ENCODE measurements around the gene LRRC34. TPM values are rescaled to one million over a fixed set of nuclear protein-coding genes. Genes with fewer than 3 reads are reported as not detected.

The LRRC34 gene
- total and polyA plus RNA-seq, 11 donors = 0.60 to 2.4 (median 1.4) TPM; not detected in 1

DNA sequence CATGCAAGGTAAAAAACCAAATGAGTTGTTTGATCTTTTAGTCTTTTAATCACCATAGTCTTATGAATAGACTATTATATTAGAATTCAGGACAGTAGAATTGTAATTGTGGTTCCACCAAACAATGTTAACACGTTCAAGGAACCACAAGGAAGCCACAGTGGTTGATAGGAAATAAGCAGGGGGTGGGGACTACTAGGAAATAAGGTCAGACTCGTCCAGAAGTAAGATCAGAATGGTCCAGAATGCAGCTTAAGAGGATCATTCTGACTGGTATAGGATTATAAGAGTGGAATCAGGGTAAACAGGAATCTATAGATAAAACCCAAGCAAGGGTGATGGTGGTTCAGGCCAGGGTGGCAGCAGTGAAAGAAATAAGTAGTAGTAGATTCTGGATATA, 32.0 kb downstream of the LRRC34 start:
- Histone ChIP-seq H3K4me3 (no peak overlapping the region), H3K4me1 (peaks cover 0 to 20% (median 7%) of the 10 kb centered on the region in 12 donors), H3K27me3 (no peaks in the 10 kb centered on the region), H3K27ac (no peak overlapping the region), H3K36me3 (peaks cover 0 to 100% (median 94%) of the 10 kb centered on the region in 9 donors), H3K9me3 (no peaks in the 10 kb centered on the region)
- ATAC-seq (no peak), DNase-seq (no peak)
- intact Hi-C loops (cut with DNase I) = no loop called here
- WGBS, 4 donors = 55 to 59% (median 57%) methylated on average over 2 of the region's 2 CpGs
- no peak for TF ChIP-seq POLR2A (IDR thresholded peaks at IDR 0.05)
- TF ChIP-seq, protein P1, sequence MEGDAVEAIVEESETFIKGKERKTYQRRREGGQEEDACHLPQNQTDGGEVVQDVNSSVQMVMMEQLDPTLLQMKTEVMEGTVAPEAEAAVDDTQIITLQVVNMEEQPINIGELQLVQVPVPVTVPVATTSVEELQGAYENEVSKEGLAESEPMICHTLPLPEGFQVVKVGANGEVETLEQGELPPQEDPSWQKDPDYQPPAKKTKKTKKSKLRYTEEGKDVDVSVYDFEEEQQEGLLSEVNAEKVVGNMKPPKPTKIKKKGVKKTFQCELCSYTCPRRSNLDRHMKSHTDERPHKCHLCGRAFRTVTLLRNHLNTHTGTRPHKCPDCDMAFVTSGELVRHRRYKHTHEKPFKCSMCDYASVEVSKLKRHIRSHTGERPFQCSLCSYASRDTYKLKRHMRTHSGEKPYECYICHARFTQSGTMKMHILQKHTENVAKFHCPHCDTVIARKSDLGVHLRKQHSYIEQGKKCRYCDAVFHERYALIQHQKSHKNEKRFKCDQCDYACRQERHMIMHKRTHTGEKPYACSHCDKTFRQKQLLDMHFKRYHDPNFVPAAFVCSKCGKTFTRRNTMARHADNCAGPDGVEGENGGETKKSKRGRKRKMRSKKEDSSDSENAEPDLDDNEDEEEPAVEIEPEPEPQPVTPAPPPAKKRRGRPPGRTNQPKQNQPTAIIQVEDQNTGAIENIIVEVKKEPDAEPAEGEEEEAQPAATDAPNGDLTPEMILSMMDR (IDR thresholded peaks at IDR 0.05) = no peak

DNA sequence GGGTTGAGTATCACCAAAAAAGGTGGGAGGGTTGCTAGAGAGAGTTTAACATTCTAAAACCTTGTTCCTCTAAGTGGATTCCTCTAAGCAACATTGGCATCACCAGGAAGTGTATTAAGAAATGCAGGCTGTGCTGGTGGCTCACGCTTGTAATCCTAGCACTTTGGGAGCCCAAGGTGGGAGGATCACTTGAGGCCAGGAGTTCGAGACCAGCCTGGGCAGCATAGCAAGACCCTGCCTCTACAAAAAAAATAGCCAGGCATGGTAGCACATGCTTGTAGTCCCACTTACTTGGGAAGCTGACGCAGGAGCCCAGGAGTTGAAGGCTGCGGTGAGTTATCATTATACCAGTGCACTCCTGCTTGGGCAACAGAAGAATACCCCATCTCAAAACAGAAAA, 34.9 kb downstream of the LRRC34 start:
- H3K4me3 ChIP-seq = no peak overlapping the region
- H3K27ac ChIP-seq = no peak overlapping the region
- no peaks in the 10 kb centered on the region for H3K9me3 ChIP-seq
- intact Hi-C loops (cut with DNase I) = loop anchor here in 2 of 10 donors (5.0 to 10.0 kb wide), 2 partner anchors 187 to 194 kb away; partner anchors contain the start of gene SEC62 (in 1 of the 2)
- H3K36me3 ChIP-seq = peaks cover 0 to 88% (median 82%) of the 10 kb centered on the region in 9 donors
- whole genome bisulfite sequencing, 4 donors = 73 to 97% (median 86%) methylated on average over 4 of the region's 4 CpGs
- peaks cover 0 to 41% (median 28%) of the 10 kb centered on the region in 12 donors for H3K4me1 ChIP-seq
- TF ChIP-seq, protein P1 (IDR thresholded peaks at IDR 0.05) = no peak
- TF ChIP-seq POLR2A (IDR thresholded peaks at IDR 0.05) = no peak
- DNase-seq (no peak), ATAC-seq (no peak)
- H3K27me3 ChIP-seq = no peaks in the 10 kb centered on the region

DNA sequence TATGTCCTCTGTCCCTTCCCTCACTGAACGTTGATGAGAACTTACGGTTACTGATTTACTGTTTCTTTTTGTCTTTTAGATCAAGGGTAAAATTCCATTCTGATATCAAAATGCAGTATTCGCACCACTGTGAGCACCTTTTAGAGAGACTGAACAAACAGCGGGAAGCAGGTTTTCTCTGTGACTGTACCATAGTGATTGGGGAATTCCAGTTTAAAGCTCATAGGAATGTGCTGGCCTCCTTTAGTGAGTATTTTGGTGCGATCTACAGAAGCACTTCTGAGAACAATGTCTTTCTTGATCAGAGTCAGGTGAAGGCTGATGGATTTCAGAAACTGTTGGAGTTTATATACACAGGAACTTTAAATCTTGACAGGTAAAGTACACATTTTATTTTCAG, 38.5 kb downstream of the LRRC34 start:
- ATAC-seq = no peak
- Histone ChIP-seq H3K27me3 (no peaks in the 10 kb centered on the region), H3K4me3 (peak overlapping the region; percentile 61 to 97 (median 81)), H3K36me3 (peaks cover 0 to 51% (median 46%) of the 10 kb centered on the region in 9 donors), H3K27ac (peak overlapping the region in 5 of 12 donors; percentile 96 to 100 (median 98)), H3K9me3 (no peaks in the 10 kb centered on the region), H3K4me1 (peaks cover 0 to 28% (median 24%) of the 10 kb centered on the region in 12 donors)
- intact Hi-C loops (cut with DNase I) = loop anchor here in 2 of 10 donors (5.0 to 10.0 kb wide), 2 partner anchors 191 to 193 kb away; partner anchors contain the start of gene SEC62 (in 2 of the 2)
- 45 to 51% (median 49%) methylated on average over 5 of the region's 5 CpGs for WGBS, 4 donors
- no peak for TF ChIP-seq POLR2A (IDR thresholded peaks at IDR 0.05)
- TF ChIP-seq, protein P1 (IDR thresholded peaks at IDR 0.05) = no peak
- DNase-seq = no peak

DNA sequence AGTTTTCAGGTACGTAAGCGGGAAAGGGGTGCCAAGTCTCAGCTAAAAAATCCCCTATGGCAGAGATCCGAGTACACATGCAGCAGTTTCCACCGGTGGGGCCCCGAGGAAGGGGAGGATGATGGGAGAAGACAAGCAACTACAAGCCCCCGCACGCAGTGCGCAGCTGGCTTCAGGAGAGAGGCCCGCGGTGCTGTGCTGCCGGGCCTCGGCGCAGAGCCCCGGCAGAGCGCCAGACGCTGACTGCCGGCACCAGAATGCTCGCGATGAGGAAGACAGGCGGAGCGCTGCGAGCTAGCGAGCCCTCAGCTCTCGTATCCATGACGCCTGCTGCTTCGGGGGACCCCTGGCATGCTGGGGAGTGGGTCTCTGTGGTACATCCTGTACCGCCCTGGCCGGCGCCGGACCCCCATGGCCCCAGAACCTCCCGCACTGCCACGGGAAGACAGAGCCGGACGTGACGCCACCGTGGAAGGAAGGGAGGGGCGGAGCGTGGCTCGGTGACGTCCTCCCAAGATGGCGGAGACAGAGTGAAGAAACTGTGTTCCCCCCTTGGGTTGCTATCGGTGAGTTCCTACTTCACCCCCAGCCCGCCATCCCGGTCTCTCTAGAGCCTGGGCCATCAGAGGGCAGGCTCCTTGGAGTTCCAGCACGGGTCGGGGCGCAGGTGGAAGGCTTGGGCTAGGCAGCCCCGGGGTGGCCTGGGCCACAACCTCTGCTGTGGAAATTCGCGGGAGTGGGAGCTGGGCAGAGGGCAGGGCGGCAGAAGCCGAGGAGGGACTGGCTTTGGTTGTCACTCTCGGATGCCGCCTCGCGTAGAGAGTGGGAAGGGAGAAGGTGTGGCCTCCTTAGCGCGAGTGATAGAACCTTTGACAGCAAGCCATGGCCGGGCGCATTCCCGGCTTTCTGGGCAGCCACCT, 39.5 kb downstream of the LRRC34 start, which contains the start of gene MYNN:
MYNN (plus strand) TSS at position 500 of the 920 bp plus-strand sequence. CDS start 900 bp downstream, outside the sequence.
- Histone ChIP-seq H3K36me3 (peaks cover 0 to 41% (median 37%) of the 10 kb centered on the region in 9 donors), H3K4me1 (peaks cover 0 to 28% (median 24%) of the 10 kb centered on the region in 12 donors), H3K4me3 (peak within 1 kb of the TSS; percentile 61 to 97 (median 81)), H3K27ac (peak within 1 kb of the TSS; percentile 96 to 100 (median 98)), H3K9me3 (no peaks in the 10 kb centered on the region), H3K27me3 (no peaks in the 10 kb centered on the region)
- WGBS, 4 donors = 0 to 1% (median 0%) methylated on average over 7 to 61 of the region's 61 CpGs
- DNase-seq (peak; percentile 93 to 96 (median 94)), ATAC-seq (peak; percentile 93 to 95 (median 94))
- intact Hi-C loops (cut with DNase I) = loop anchor here in 2 of 10 donors (5.0 to 10.0 kb wide), 2 partner anchors 192 to 194 kb away; partner anchors contain the start of gene SEC62 (in 2 of the 2)
- TF ChIP-seq, protein P1 (IDR thresholded peaks at IDR 0.05) = peak in 1 of 12 donors; percentile 29
- peak; percentile 83 to 97 for TF ChIP-seq POLR2A (IDR thresholded peaks at IDR 0.05)

All from heart left ventricle (tissue), 16 donors.